Measurements from ENCODE around the gene CDKN2B.
A peak's percentile ranks its signal among the peaks of the same experiment; 100 is the strongest.

The CDKN2B gene

GRCh38 chr9:21969951-21970799, 38.9 kb downstream of the CDKN2B start:
- peaks cover 100% of the 10 kb centered on the region for H3K27me3 Mint-ChIP-seq (ENCODE audit: low read depth)
- H3K36me3 Mint-ChIP-seq (ENCODE audit: low read depth): no peaks in the 10 kb centered on the region
- peak overlapping the region in 1 of 3 experiments; percentile 12 for H3K4me3 Mint-ChIP-seq
- H3K4me1 Mint-ChIP-seq: peaks cover 8% of the 10 kb centered on the region
- no peak for TF ChIP-seq CTCF (IDR thresholded peaks at IDR 0.05; ENCODE audit: unreplicated experiment in 3 of 3)
- no peak overlapping the region for H3K27ac Mint-ChIP-seq
- H3K9me3 Mint-ChIP-seq: peaks cover 8% of the 10 kb centered on the region

- no peak for TF ChIP-seq CTCF (IDR thresholded peaks at IDR 0.05; ENCODE audit: unreplicated experiment in 3 of 3)
- H3K27me3 Mint-ChIP-seq (ENCODE audit: low read depth): peaks cover 100% of the 10 kb centered on the region
- H3K27ac Mint-ChIP-seq: no peak overlapping the region
- peaks cover 5% of the 10 kb centered on the region for H3K4me1 Mint-ChIP-seq
- peaks cover 7% of the 10 kb centered on the region for H3K9me3 Mint-ChIP-seq
- no peaks in the 10 kb centered on the region for H3K36me3 Mint-ChIP-seq (ENCODE audit: low read depth)
- no peak overlapping the region for H3K4me3 Mint-ChIP-seq
Measured at GRCh38 chr9:21969011-21969940, 39.8 kb downstream of the CDKN2B start.

- Mint-ChIP-seq H3K36me3 (ENCODE audit: low read depth) (peaks cover 4% of the 10 kb centered on the region), H3K27me3 (ENCODE audit: low read depth) (peaks cover 100% of the 10 kb centered on the region), H3K27ac (no peak overlapping the region), H3K4me3 (no peak overlapping the region), H3K4me1 (peaks cover 5% of the 10 kb centered on the region), H3K9me3 (peaks cover 11% of the 10 kb centered on the region)
- no peak for TF ChIP-seq CTCF (IDR thresholded peaks at IDR 0.05; ENCODE audit: unreplicated experiment in 3 of 3)
Measured at GRCh38 chr9:21968331-21969010, 40.6 kb downstream of the CDKN2B start.

GRCh38 chr9:21967702-21968101, 41.4 kb downstream of the CDKN2B start:
- peaks cover 19% of the 10 kb centered on the region for H3K9me3 Mint-ChIP-seq
- peaks cover 5% of the 10 kb centered on the region for H3K4me1 Mint-ChIP-seq
- no peak for TF ChIP-seq CTCF (IDR thresholded peaks at IDR 0.05; ENCODE audit: unreplicated experiment in 3 of 3)
- peaks cover 5% of the 10 kb centered on the region for H3K36me3 Mint-ChIP-seq (ENCODE audit: low read depth)
- no peak overlapping the region for H3K27ac Mint-ChIP-seq
- H3K4me3 Mint-ChIP-seq: no peak overlapping the region
- H3K27me3 Mint-ChIP-seq (ENCODE audit: low read depth): peaks cover 100% of the 10 kb centered on the region

- peaks cover 100% of the 10 kb centered on the region for H3K27me3 Mint-ChIP-seq (ENCODE audit: low read depth)
- H3K4me1 Mint-ChIP-seq: peaks cover 5% of the 10 kb centered on the region
- TF ChIP-seq CTCF (IDR thresholded peaks at IDR 0.05; ENCODE audit: unreplicated experiment in 3 of 3): no peak
- H3K27ac Mint-ChIP-seq: no peak overlapping the region
- H3K9me3 Mint-ChIP-seq: peaks cover 20% of the 10 kb centered on the region
- H3K36me3 Mint-ChIP-seq (ENCODE audit: low read depth): peaks cover 5% of the 10 kb centered on the region
- H3K4me3 Mint-ChIP-seq: no peak overlapping the region
Measured at GRCh38 chr9:21967169-21967568, 41.9 kb downstream of the CDKN2B start.

Measured in nephron (organoid).